KBM-7 (cell line): ENCODE measurements around the gene HCK.

ENCODE experiments used
- DNase-seq: peaks from one replicate; pipeline ENCODE4 v3.0.0-alpha.2; 2015
- in situ Hi-C: fragments of 300-500 bp; cut with MboI; formaldehyde crosslinking; loops from 2 replicates; pipeline ENCODE4 v1.14.3; 2020; ENCODE audit warnings: low sequenced_read_pairs, low pct_unique_long_range_greater_than_20kb, mixed read lengths

The HCK gene

GRCh38 chr20:32141465-32141980 is 89.5 kb downstream of the HCK start:
- no peak for DNase-seq
- in situ Hi-C loops: no loop called here

GRCh38 chr20:32142088-32142487 is 90.0 kb downstream of the HCK start:
- in situ Hi-C loops: no loop called here
- DNase-seq: no peak

GRCh38 chr20:32142991-32143390 is 90.9 kb downstream of the HCK start:
- no peak for DNase-seq
- in situ Hi-C loops: no loop called here

GRCh38 chr20:32144898-32145662 is 93.0 kb downstream of the HCK start:
- DNase-seq: no peak
- in situ Hi-C loops: no loop called here

- in situ Hi-C loops: no loop called here
- no peak for DNase-seq
Measured at GRCh38 chr20:32149566-32150170, 97.6 kb downstream of the HCK start.

- in situ Hi-C loops: no loop called here
Measured at GRCh38 chr20:32150291-32150848, 98.3 kb downstream of the HCK start.

More at GRCh38 chr20:32150291-32150848, 98.3 kb downstream of the HCK start:
- DNase-seq: no peak
